IMR-90 (cell line): ENCODE results near the gene CLNK. TPM values are rescaled to one million over a fixed set of nuclear protein-coding genes. Genes with fewer than 3 reads are reported as not detected.

ENCODE experiments used
- ATAC-seq: fragments of 200-7000 bp; cut with Tn5 transposase; 2 replicates; pipeline ENCODE4 v1.9.1; 2020; ENCODE audit warnings: low read depth, mild to moderate bottlenecking, moderate library complexity
- BruUV-seq: library from RNA; stranded (reverse); fragments of 400-500 nt; replicated peaks from 2 replicates; lab custom pipeline; 2021; lab: Mats Ljungman, UMichigan
- CTCF ChIA-PET: fragments of 300-600 bp; formaldehyde crosslinking; extraction: SDS; loops from one replicate; lab custom pipeline; 2021; ENCODE audit warnings: antibody characterized with exemption; lab: Yijun Ruan, JAX
- POLR2A ChIA-PET: fragments of 300-600 bp; sonication (Branson Sonifier 250); formaldehyde crosslinking; loops from one replicate; lab custom pipeline; 2022; ENCODE audit warnings: antibody characterized with exemption; ENCODE audit not compliant: unreplicated experiment; lab: Charles Lee
- DNase-seq: peaks from one replicate; pipeline ENCODE4 v3.0.0; 2013
- H2AFZ ChIP-seq: replicated peaks from 2 replicates; pipeline ENCODE3; 2013; ENCODE audit warnings: low read length, mild to moderate bottlenecking; ENCODE audit not compliant: poor library complexity
- H2AK5ac ChIP-seq: 2 replicates; pipeline ENCODE4 v1.6.1; 2013; ENCODE audit warnings: low read depth, low read length, inconsistent platforms
- H2AK9ac ChIP-seq: replicated peaks from 2 replicates; pipeline ENCODE3; 2013; ENCODE audit warnings: mild to moderate bottlenecking, low read depth, low read length, moderate library complexity; ENCODE audit not compliant: poor library complexity
- H2BK120ac ChIP-seq: 2 replicates; pipeline ENCODE4 v1.6.1; 2013; ENCODE audit warnings: low read depth, low read length, inconsistent platforms
- H2BK15ac ChIP-seq: 3 replicates; pipeline ENCODE4 v1.6.1; 2013; ENCODE audit warnings: low read depth, low read length, inconsistent platforms
- H2BK20ac ChIP-seq: 2 replicates; pipeline ENCODE4 v1.6.1; 2013; ENCODE audit warnings: low read depth, mild to moderate bottlenecking, inconsistent platforms, low read length, moderate library complexity
- H2BK5ac ChIP-seq: 2 replicates; pipeline ENCODE4 v1.6.1; 2013; ENCODE audit warnings: mild to moderate bottlenecking, low read depth, low read length, inconsistent platforms; ENCODE audit not compliant: poor library complexity, severe bottlenecking
- H3K14ac ChIP-seq: replicated peaks from 2 replicates; pipeline ENCODE4 v1.6.1; 2013; ENCODE audit warnings: low read depth, low read length, inconsistent platforms
- H3K18ac ChIP-seq: 2 replicates; pipeline ENCODE4 v1.6.1; 2013; ENCODE audit warnings: low read depth, low read length, control low read depth
- H3K23ac ChIP-seq: 2 replicates; pipeline ENCODE4 v1.6.1; 2013; ENCODE audit warnings: low read depth, low read length, inconsistent platforms
- H3K27ac ChIP-seq: 2 replicates; pipeline ENCODE4 v1.5.1; 2013; ENCODE audit warnings: mild to moderate bottlenecking, control low read depth, low read length; ENCODE audit not compliant: insufficient read depth
- H3K27me3 ChIP-seq: 2 replicates; pipeline ENCODE4 v1.6.1; 2013; ENCODE audit warnings: low read length; ENCODE audit not compliant: control insufficient read depth, insufficient read depth
- H3K36me3 ChIP-seq: 2 replicates; pipeline ENCODE4 v1.6.1; 2013; ENCODE audit warnings: low read length, mixed read lengths; ENCODE audit not compliant: control insufficient read depth, insufficient read depth
- H3K4ac ChIP-seq: 2 replicates; pipeline ENCODE4 v1.6.1; 2013; ENCODE audit warnings: low read depth, low read length, inconsistent platforms
- H3K4me1 ChIP-seq: 2 replicates; pipeline ENCODE4 v1.6.1; 2013; ENCODE audit warnings: low read length, mixed read lengths; ENCODE audit not compliant: control insufficient read depth, insufficient read depth
- H3K4me2 ChIP-seq: 2 replicates; pipeline ENCODE4 v1.6.1; 2013; ENCODE audit warnings: low read depth, mild to moderate bottlenecking, control low read depth, low read length, moderate library complexity
- H3K4me3 ChIP-seq: 2 replicates; pipeline ENCODE4 v1.5.1; 2013; ENCODE audit warnings: low read depth, mild to moderate bottlenecking, control low read depth, low read length, moderate library complexity; ENCODE audit not compliant: insufficient read depth
- H3K56ac ChIP-seq: 2 replicates; pipeline ENCODE4 v1.6.1; 2013; ENCODE audit warnings: low read length, inconsistent platforms; ENCODE audit not compliant: insufficient read depth; ENCODE audit errors: extremely low read depth
- H3K79me1 ChIP-seq, 2 experiments: 2 replicates each; pipeline ENCODE4 v1.6.1; 2013; ENCODE audit warnings: low read length in 2 of 2, inconsistent platforms in 1 of 2, low read depth in 1 of 2
- H3K9ac ChIP-seq: 2 replicates; pipeline ENCODE4 v1.6.1; 2013; ENCODE audit warnings: low read depth, low read length, control low read depth
- H3K9me1 ChIP-seq: 2 replicates; pipeline ENCODE4 v1.6.1; 2013; ENCODE audit warnings: low read length, inconsistent platforms; ENCODE audit not compliant: insufficient read depth
- H3K9me3 ChIP-seq: 2 replicates; pipeline ENCODE4 v1.6.1; 2013; ENCODE audit warnings: low read length; ENCODE audit not compliant: control insufficient read depth, insufficient read depth
- H4K20me1 ChIP-seq: 2 replicates; pipeline ENCODE4 v1.6.1; 2013; ENCODE audit warnings: low read length, inconsistent platforms; ENCODE audit not compliant: insufficient read depth
- H4K5ac ChIP-seq: 2 replicates; pipeline ENCODE4 v1.6.1; 2013; ENCODE audit warnings: mild to moderate bottlenecking, low read depth, low read length, control low read depth
- H4K8ac ChIP-seq, 2 experiments: 2 replicates each; pipeline ENCODE4 v1.6.1; 2013; ENCODE audit warnings: low read depth in 2 of 2, low read length in 2 of 2, control low read depth in 1 of 2, inconsistent platforms in 1 of 2
- H4K91ac ChIP-seq: 2 replicates; pipeline ENCODE4 v1.6.1; 2013; ENCODE audit warnings: low read depth, low read length, inconsistent platforms; ENCODE audit not compliant: insufficient read depth
- BHLHE40 ChIP-seq: fragments of 150-350 bp; IDR thresholded peaks from 2 replicates; pipeline ENCODE4 v1.6.1; 2016; ENCODE audit warnings: mild to moderate bottlenecking, low read depth, low read length
- CEBPB ChIP-seq: IDR thresholded peaks from 2 replicates; pipeline ENCODE4 v1.6.1; 2012; ENCODE audit warnings: low read depth, low read length, improper control_type of control experiment
- CHD1 ChIP-seq: IDR thresholded peaks from 2 replicates; pipeline ENCODE4 v1.6.1; 2012; ENCODE audit warnings: low read depth, low read length, improper control_type of control experiment
- FOS ChIP-seq: fragments of 150-350 bp; IDR thresholded peaks from 2 replicates; pipeline ENCODE4 v1.6.1; 2016; ENCODE audit warnings: low read depth, low read length
- MAFK ChIP-seq: IDR thresholded peaks from 2 replicates; pipeline ENCODE4 v1.6.1; 2012; ENCODE audit warnings: low read depth, low read length, improper control_type of control experiment
- MAZ ChIP-seq: IDR thresholded peaks from 2 replicates; pipeline ENCODE4 v1.6.1; 2012; ENCODE audit warnings: low read depth, mild to moderate bottlenecking, low read length, improper control_type of control experiment, moderate library complexity, borderline replicate concordance
- MXI1 ChIP-seq: IDR thresholded peaks from 2 replicates; pipeline ENCODE4 v1.6.1; 2012; ENCODE audit warnings: low read depth, mild to moderate bottlenecking, low read length, moderate library complexity, borderline replicate concordance
- NFE2L2 ChIP-seq: fragments of 150-350 bp; IDR thresholded peaks from 2 replicates; pipeline ENCODE4 v1.6.1; 2016; ENCODE audit warnings: low read depth, mild to moderate bottlenecking, low read length
- POLR2A ChIP-seq: IDR thresholded peaks from 2 replicates; pipeline ENCODE4 v1.6.1; 2012; ENCODE audit warnings: mild to moderate bottlenecking, low read depth, low read length
- RAD21 ChIP-seq: IDR thresholded peaks from 2 replicates; pipeline ENCODE4 v1.6.1; 2012; ENCODE audit warnings: low read length, improper control_type of control experiment
- RCOR1 ChIP-seq: IDR thresholded peaks from 2 replicates; pipeline ENCODE4 v1.6.1; 2012; ENCODE audit warnings: mild to moderate bottlenecking, low read length, improper control_type of control experiment; ENCODE audit not compliant: insufficient replicate concordance
- RFX5 ChIP-seq: IDR thresholded peaks from 2 replicates; pipeline ENCODE4 v1.8.0; 2012; ENCODE audit warnings: low read depth, mild to moderate bottlenecking, low read length, moderate library complexity
- SMC3 ChIP-seq: fragments of 150-350 bp; IDR thresholded peaks from 2 replicates; pipeline ENCODE4 v1.6.1; 2016; ENCODE audit warnings: low read depth, mild to moderate bottlenecking, antibody characterized with exemption, low read length, moderate library complexity
- WGBS, 2 experiments: methylation state at CpG; one replicate each; pipeline versions ENCODE4 v1.1.5 to v1.1.7; 2013; ENCODE audit warnings: missing lambda C conversion rate in 2 of 2; ENCODE audit not compliant: insufficient read length in 1 of 2; ENCODE audit errors: extremely low coverage in 2 of 2; 5-methylcytosine and 5-hydroxymethylcytosine counted together
- dilution Hi-C: fragments of 300-500 bp; cut with HindIII; formaldehyde crosslinking; loops from one replicate; pipeline ENCODE4 v1.14.3; 2018; ENCODE audit warnings: low sequenced_read_pairs; ENCODE audit not compliant: unreplicated experiment
- in situ Hi-C: fragments of 300-500 bp; cut with MboI; formaldehyde crosslinking; loops from 3 replicates; pipeline ENCODE4 v1.14.3; 2019; ENCODE audit warnings: low sequenced_read_pairs, inconsistent platforms, mixed read lengths
- intact Hi-C: fragments of 100-400 bp; cut with micrococcal nuclease; formaldehyde crosslinking; loops from 2 replicates; pipeline ENCODE4 v1.10.0; 2022
- polyA plus RNA-seq, 3 experiments: library from polyadenylated mRNA; depleted of rRNA; stranded (reverse); fragments of >200 nt; gene quantifications; 2 replicates each; pipeline ENCODE4 v1.2.3, GENCODE V29; 2012; ENCODE audit warnings: low replicate concordance in 1 of 3
- total RNA-seq: library from RNA; depleted of rRNA; stranded (reverse); fragments of >200 nt; gene quantifications from 2 replicates; pipeline ENCODE4 v1.2.3, GENCODE V29; 2012
- TF ChIP-seq, protein P1 (sequence below): conservative IDR thresholded peaks from 2 replicates; pipeline ENCODE4 v1.5.1; 2012; ENCODE audit warnings: mild to moderate bottlenecking, low read depth, low read length, improper control_type of control experiment
- TF ChIP-seq, protein P2 (sequence below): fragments of 150-350 bp; IDR thresholded peaks from 2 replicates; pipeline ENCODE4 v1.6.1; 2016; ENCODE audit warnings: low read depth, mild to moderate bottlenecking, low read length, moderate library complexity, borderline replicate concordance
- TF ChIP-seq, protein P3 (sequence below): fragments of 150-350 bp; IDR thresholded peaks from 2 replicates; pipeline ENCODE4 v1.6.1; 2017; ENCODE audit warnings: mild to moderate bottlenecking, antibody characterized with exemption, low read length, low read depth

Gene CLNK
- total and polyA plus RNA-seq, 2 of the 4 experiments (the other 2 are of a cell fraction), result not detected

- Histone ChIP-seq H4K91ac (no peak overlapping the region), H3K4me1 (no peaks in the 10 kb centered on the region), H3K56ac (no peak overlapping the region), H3K36me3 (no peaks in the 10 kb centered on the region), H3K9me1 (no peaks in the 10 kb centered on the region), H3K18ac (no peak overlapping the region), H3K27ac (no peak overlapping the region), H3K9me3 (no peaks in the 10 kb centered on the region), H3K9ac (no peak overlapping the region), H3K79me1 (no peaks in the 10 kb centered on the region), H3K14ac (no peak overlapping the region), H3K4me3 (no peak overlapping the region), H2BK20ac (no peak overlapping the region), H3K23ac (no peak overlapping the region), H2BK120ac (no peak overlapping the region), H3K27me3 (peaks cover 2% of the 10 kb centered on the region), H3K4ac (no peak overlapping the region), H2AFZ (no peak overlapping the region), H3K4me2 (no peak overlapping the region), H4K20me1 (no peaks in the 10 kb centered on the region), H2BK15ac (no peak overlapping the region), H2BK5ac (no peak overlapping the region), H4K8ac (no peak overlapping the region), H4K5ac (no peak overlapping the region), H2AK5ac (no peak overlapping the region), H2AK9ac (no peak overlapping the region)
- ChIA-PET POLR2A (no interaction called here), CTCF (no interaction called here)
- no peak for ATAC-seq
- intact Hi-C loops, result no loop called here
- TF ChIP-seq BHLHE40 (no peak), MAFK (no peak), RFX5 (no peak), MAZ (no peak), CHD1 (no peak), RCOR1 (no peak), NFE2L2 (no peak), RAD21 (no peak), SMC3 (no peak), FOS (no peak), CEBPB (no peak), MXI1 (no peak), POLR2A (no peak)
- TF ChIP-seq, protein P1, sequence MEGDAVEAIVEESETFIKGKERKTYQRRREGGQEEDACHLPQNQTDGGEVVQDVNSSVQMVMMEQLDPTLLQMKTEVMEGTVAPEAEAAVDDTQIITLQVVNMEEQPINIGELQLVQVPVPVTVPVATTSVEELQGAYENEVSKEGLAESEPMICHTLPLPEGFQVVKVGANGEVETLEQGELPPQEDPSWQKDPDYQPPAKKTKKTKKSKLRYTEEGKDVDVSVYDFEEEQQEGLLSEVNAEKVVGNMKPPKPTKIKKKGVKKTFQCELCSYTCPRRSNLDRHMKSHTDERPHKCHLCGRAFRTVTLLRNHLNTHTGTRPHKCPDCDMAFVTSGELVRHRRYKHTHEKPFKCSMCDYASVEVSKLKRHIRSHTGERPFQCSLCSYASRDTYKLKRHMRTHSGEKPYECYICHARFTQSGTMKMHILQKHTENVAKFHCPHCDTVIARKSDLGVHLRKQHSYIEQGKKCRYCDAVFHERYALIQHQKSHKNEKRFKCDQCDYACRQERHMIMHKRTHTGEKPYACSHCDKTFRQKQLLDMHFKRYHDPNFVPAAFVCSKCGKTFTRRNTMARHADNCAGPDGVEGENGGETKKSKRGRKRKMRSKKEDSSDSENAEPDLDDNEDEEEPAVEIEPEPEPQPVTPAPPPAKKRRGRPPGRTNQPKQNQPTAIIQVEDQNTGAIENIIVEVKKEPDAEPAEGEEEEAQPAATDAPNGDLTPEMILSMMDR, result no peak
- TF ChIP-seq, protein P2, sequence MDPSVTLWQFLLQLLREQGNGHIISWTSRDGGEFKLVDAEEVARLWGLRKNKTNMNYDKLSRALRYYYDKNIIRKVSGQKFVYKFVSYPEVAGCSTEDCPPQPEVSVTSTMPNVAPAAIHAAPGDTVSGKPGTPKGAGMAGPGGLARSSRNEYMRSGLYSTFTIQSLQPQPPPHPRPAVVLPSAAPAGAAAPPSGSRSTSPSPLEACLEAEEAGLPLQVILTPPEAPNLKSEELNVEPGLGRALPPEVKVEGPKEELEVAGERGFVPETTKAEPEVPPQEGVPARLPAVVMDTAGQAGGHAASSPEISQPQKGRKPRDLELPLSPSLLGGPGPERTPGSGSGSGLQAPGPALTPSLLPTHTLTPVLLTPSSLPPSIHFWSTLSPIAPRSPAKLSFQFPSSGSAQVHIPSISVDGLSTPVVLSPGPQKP, result no peak
- TF ChIP-seq, protein P3, sequence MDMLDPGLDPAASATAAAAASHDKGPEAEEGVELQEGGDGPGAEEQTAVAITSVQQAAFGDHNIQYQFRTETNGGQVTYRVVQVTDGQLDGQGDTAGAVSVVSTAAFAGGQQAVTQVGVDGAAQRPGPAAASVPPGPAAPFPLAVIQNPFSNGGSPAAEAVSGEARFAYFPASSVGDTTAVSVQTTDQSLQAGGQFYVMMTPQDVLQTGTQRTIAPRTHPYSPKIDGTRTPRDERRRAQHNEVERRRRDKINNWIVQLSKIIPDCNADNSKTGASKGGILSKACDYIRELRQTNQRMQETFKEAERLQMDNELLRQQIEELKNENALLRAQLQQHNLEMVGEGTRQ, result no peak
- BruUV-seq, result no TSS peak
- in situ Hi-C loops, result no loop called here
- dilution Hi-C loops, result no loop called here
- no peak for DNase-seq
- WGBS, 2 experiments, result no CpG with 5 or more reads among the region's 2 CpGs
Observed at GRCh38 chr4:10729366-10729765, 44.8 kb upstream of the CLNK start.
